SU-DHL-6 (cell line): ENCODE data around the gene AGBL4.

Source experiments
- H2AFZ ChIP-seq: fragments of 200-600 bp; sonication (generic); 2 replicates; pipeline ENCODE4 v1.6.1; 2014; ENCODE audit warnings: low read depth, mild to moderate bottlenecking, moderate library complexity, mixed read lengths, antibody characterized with exemption, low read length; ENCODE audit not compliant: severe bottlenecking
- H3F3A ChIP-seq: fragments of 200-600 bp; shearing (Covaris generic); 2 replicates; pipeline ENCODE4 v1.6.0; 2016; ENCODE audit warnings: antibody characterized with exemption, mild to moderate bottlenecking; ENCODE audit not compliant: insufficient read depth
- H3K27ac ChIP-seq: fragments of 200-600 bp; sonication (generic); 2 replicates; pipeline ENCODE4 v1.5.1; 2016; ENCODE audit warnings: low read depth, mild to moderate bottlenecking, low read length, moderate library complexity, mixed read lengths
- H3K27me3 ChIP-seq: fragments of 200-600 bp; sonication (generic), shearing (Covaris generic); 2 replicates; pipeline ENCODE4 v1.6.0; 2014; ENCODE audit warnings: mild to moderate bottlenecking, low read length
- H3K36me3 ChIP-seq: fragments of 200-600 bp; sonication (generic); 2 replicates; pipeline ENCODE4 v1.6.1; 2014; ENCODE audit warnings: mild to moderate bottlenecking, low read length, mixed read lengths
- H3K4me2 ChIP-seq: fragments of 300-600, 200-600 bp; shearing (Covaris generic), sonication (generic); 2 replicates; pipeline ENCODE4 v1.6.0; 2014; ENCODE audit warnings: low read length, low read depth, mild to moderate bottlenecking; ENCODE audit not compliant: poor library complexity, severe bottlenecking
- H3K4me3 ChIP-seq: fragments of 200-600 bp; sonication (generic); 2 replicates; pipeline ENCODE4 v1.5.1; 2014; ENCODE audit warnings: antibody characterized with exemption, low read length, mild to moderate bottlenecking, mixed read lengths; ENCODE audit not compliant: insufficient read depth, poor library complexity, severe bottlenecking
- H3K79me2 ChIP-seq: fragments of 200-600 bp; sonication (generic); 2 replicates; pipeline ENCODE4 v1.6.1; 2014; ENCODE audit warnings: mild to moderate bottlenecking, low read length, moderate library complexity; ENCODE audit not compliant: insufficient read depth
- H3K9ac ChIP-seq: fragments of 200-600 bp; sonication (generic); 2 replicates; pipeline ENCODE4 v1.7.0; 2014; ENCODE audit warnings: mild to moderate bottlenecking, low read length
- H3K9me2 ChIP-seq: fragments of 200-600 bp; sonication (generic); replicated peaks from 2 replicates; pipeline ENCODE4 v1.6.1; 2014; ENCODE audit warnings: low read length; ENCODE audit not compliant: insufficient read depth
- H3K9me3 ChIP-seq: fragments of 200-600 bp; sonication (generic); 2 replicates; pipeline ENCODE4 v1.6.1; 2014; ENCODE audit warnings: low read length, mixed read lengths; ENCODE audit not compliant: insufficient read depth
- H4K20me1 ChIP-seq: fragments of 200-600 bp; sonication (generic); 2 replicates; pipeline ENCODE4 v1.6.1; 2014; ENCODE audit warnings: low read depth, mild to moderate bottlenecking, antibody characterized with exemption, low read length, moderate library complexity, mixed read lengths
- EZH2phosphoT487 ChIP-seq: fragments of 200-600 bp; sonication (generic), shearing (Covaris generic); conservative IDR thresholded peaks from 2 replicates; pipeline ENCODE4 v1.6.1; 2018; ENCODE audit warnings: mild to moderate bottlenecking, antibody characterized with exemption, low read length, moderate library complexity, mixed read lengths
- TF ChIP-seq, protein P1 (sequence below): fragments of 200-600 bp; sonication (generic); IDR thresholded peaks from one replicate; pipeline ENCODE4 v1.5.1; 2017; ENCODE audit warnings: antibody characterized with exemption, mild to moderate bottlenecking, low read length, moderate library complexity; ENCODE audit not compliant: insufficient read depth, poor library complexity, severe bottlenecking

The AGBL4 gene

DNA sequence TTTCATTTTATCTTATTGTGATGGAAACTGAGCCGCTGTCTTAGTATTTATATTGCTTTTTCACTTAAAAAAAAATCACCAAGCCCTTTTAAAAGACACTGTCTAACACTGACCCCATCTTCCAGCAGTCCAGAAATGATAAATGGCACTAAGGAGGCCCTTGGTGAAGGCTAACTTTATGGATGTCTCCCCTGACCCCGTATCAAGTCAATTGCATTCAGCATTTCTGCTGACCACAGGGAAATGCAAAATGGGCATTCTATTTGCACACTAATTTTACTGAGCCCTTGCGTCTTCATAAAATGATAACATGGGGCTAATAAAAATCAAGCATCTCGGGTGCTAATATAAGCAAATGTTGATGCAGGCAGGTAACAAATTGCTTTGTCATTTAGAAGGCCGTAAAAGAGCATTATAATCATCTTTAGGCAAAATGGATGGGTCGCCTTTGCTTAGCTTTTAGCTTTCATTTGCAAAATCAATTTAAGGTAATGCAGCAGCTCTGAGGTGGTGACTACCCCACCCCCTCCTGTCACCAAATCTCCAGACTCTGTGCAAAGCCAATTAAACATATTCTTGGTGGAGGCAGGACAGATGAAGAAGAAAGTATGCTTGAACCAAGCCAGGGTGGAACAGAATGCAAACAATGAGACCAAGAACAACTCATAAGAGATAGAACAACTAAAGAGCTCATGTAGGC, 1357.9 kb downstream of the AGBL4 start:
- H4K20me1 ChIP-seq: no peaks in the 10 kb centered on the region
- H3K79me2 ChIP-seq: no peaks in the 10 kb centered on the region
- H3K4me2 ChIP-seq: no peak overlapping the region
- H2AFZ ChIP-seq: no peak overlapping the region
- no peaks in the 10 kb centered on the region for H3K36me3 ChIP-seq
- no peak overlapping the region for H3K27ac ChIP-seq
- no peaks in the 10 kb centered on the region for H3K9me2 ChIP-seq
- H3K4me3 ChIP-seq: no peak overlapping the region
- H3K9ac ChIP-seq: no peak overlapping the region
- no peaks in the 10 kb centered on the region for H3K9me3 ChIP-seq
- H3F3A ChIP-seq: no peaks in the 10 kb centered on the region
- no peaks in the 10 kb centered on the region for H3K27me3 ChIP-seq
- TF ChIP-seq, protein P1, sequence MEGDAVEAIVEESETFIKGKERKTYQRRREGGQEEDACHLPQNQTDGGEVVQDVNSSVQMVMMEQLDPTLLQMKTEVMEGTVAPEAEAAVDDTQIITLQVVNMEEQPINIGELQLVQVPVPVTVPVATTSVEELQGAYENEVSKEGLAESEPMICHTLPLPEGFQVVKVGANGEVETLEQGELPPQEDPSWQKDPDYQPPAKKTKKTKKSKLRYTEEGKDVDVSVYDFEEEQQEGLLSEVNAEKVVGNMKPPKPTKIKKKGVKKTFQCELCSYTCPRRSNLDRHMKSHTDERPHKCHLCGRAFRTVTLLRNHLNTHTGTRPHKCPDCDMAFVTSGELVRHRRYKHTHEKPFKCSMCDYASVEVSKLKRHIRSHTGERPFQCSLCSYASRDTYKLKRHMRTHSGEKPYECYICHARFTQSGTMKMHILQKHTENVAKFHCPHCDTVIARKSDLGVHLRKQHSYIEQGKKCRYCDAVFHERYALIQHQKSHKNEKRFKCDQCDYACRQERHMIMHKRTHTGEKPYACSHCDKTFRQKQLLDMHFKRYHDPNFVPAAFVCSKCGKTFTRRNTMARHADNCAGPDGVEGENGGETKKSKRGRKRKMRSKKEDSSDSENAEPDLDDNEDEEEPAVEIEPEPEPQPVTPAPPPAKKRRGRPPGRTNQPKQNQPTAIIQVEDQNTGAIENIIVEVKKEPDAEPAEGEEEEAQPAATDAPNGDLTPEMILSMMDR: no peak
- no peak for TF ChIP-seq EZH2phosphoT487

- Histone ChIP-seq H3K4me2 (no peak overlapping the region), H4K20me1 (no peaks in the 10 kb centered on the region), H3K79me2 (no peaks in the 10 kb centered on the region), H2AFZ (no peak overlapping the region), H3K27ac (no peak overlapping the region), H3K4me3 (no peak overlapping the region), H3K9me2 (no peaks in the 10 kb centered on the region), H3F3A (no peaks in the 10 kb centered on the region), H3K36me3 (no peaks in the 10 kb centered on the region), H3K9ac (no peak overlapping the region), H3K9me3 (no peaks in the 10 kb centered on the region), H3K27me3 (no peaks in the 10 kb centered on the region)
- TF ChIP-seq, protein P1: no peak
- no peak for TF ChIP-seq EZH2phosphoT487
These were observed 1361.9 kb downstream of the AGBL4 start for GRCh38 chr1:48661726-48662463.

GRCh38 chr1:48659801-48660200, 1364.0 kb downstream of the AGBL4 start:
- no peak for TF ChIP-seq EZH2phosphoT487
- TF ChIP-seq, protein P1: no peak
- H3K9me2 ChIP-seq: no peaks in the 10 kb centered on the region
- H3K27ac ChIP-seq: no peak overlapping the region

More at GRCh38 chr1:48659801-48660200, 1364.0 kb downstream of the AGBL4 start:
- Histone ChIP-seq H3K9ac (no peak overlapping the region), H4K20me1 (no peaks in the 10 kb centered on the region), H3K79me2 (no peaks in the 10 kb centered on the region), H3K4me3 (no peak overlapping the region), H3K36me3 (no peaks in the 10 kb centered on the region), H3K9me3 (no peaks in the 10 kb centered on the region), H3K4me2 (no peak overlapping the region), H3K27me3 (no peaks in the 10 kb centered on the region), H2AFZ (no peak overlapping the region), H3F3A (no peaks in the 10 kb centered on the region)
